Keratinocyte (primary cell): ENCODE measurements around the gene GNB1L. TPM values are rescaled to one million over a fixed set of nuclear protein-coding genes. Genes with fewer than 3 reads are reported as not detected.

ENCODE experiments used
- DNase-seq: peaks from one replicate; pipeline ENCODE4 v3.0.0-alpha.2; 2011; ENCODE audit warnings: low read depth, missing footprints, low spot score
- FAIRE-seq: peaks from 2 replicates; lab custom pipeline; 2011; peaks lifted over from hg19 to GRCh38; lab: Jason Lieb, UNC
- H2AFZ ChIP-seq: 2 replicates; pipeline ENCODE4 v1.6.0; 2012; ENCODE audit warnings: low read length, control low read depth, inconsistent platforms; ENCODE audit not compliant: control insufficient read depth
- H3K27ac ChIP-seq: 2 replicates; pipeline ENCODE4 v1.5.1; 2011; ENCODE audit warnings: low read length; ENCODE audit not compliant: control insufficient read depth, insufficient read depth
- H3K27me3 ChIP-seq: 3 replicates; pipeline ENCODE4 v1.6.0; 2011; ENCODE audit warnings: low read length; ENCODE audit not compliant: control insufficient read depth, insufficient read depth; ENCODE audit errors: extremely low read depth
- H3K36me3 ChIP-seq, 2 experiments: 2 replicates in 1 of 2; 3 replicates in 1 of 2; pipeline ENCODE4 v1.5.1; 2011; ENCODE audit warnings: low read length in 2 of 2, mild to moderate bottlenecking in 1 of 2; ENCODE audit not compliant: control insufficient read depth in 2 of 2, insufficient read depth in 2 of 2; ENCODE audit errors: extremely low read depth in 1 of 2
- H3K4me1 ChIP-seq: 3 replicates; pipeline ENCODE4 v1.5.1; 2011; ENCODE audit warnings: low read length; ENCODE audit not compliant: control insufficient read depth, insufficient read depth; ENCODE audit errors: extremely low read depth
- H3K4me2 ChIP-seq: 3 replicates; pipeline ENCODE4 v1.6.0; 2011; ENCODE audit warnings: low read depth, low read length; ENCODE audit not compliant: control insufficient read depth, insufficient read depth; ENCODE audit errors: extremely low read depth
- H3K4me3 ChIP-seq, 3 experiments: fragments of 200-600 bp in 1 of 3; sonication (generic) in 1 of 3; 2 replicates in 2 of 3; 3 replicates in 1 of 3; pipeline ENCODE4 v1.5.1; 2011 to 2016; ENCODE audit warnings: low read length in 3 of 3, mild to moderate bottlenecking in 3 of 3, control low read depth in 2 of 3, inconsistent platforms in 1 of 3, low read depth in 1 of 3, mixed read lengths in 1 of 3, mixed run types in 1 of 3, moderate library complexity in 1 of 3; ENCODE audit not compliant: control insufficient read depth in 2 of 3, insufficient read depth in 2 of 3; ENCODE audit errors: extremely low read depth in 1 of 3
- H3K79me2 ChIP-seq: 2 replicates; pipeline ENCODE4 v1.6.0; 2012; ENCODE audit warnings: low read length; ENCODE audit not compliant: control insufficient read depth, insufficient read depth
- H3K9ac ChIP-seq: 3 replicates; pipeline ENCODE4 v1.6.0; 2011; ENCODE audit warnings: low read length; ENCODE audit not compliant: control insufficient read depth, insufficient read depth; ENCODE audit errors: extremely low read depth
- H3K9me1 ChIP-seq: 3 replicates; pipeline ENCODE4 v1.6.0; 2011; ENCODE audit warnings: low read length; ENCODE audit not compliant: control insufficient read depth, insufficient read depth; ENCODE audit errors: extremely low read depth
- H3K9me3 ChIP-seq: 2 replicates; pipeline ENCODE4 v1.5.1; 2012; ENCODE audit warnings: low read depth, low read length; ENCODE audit not compliant: control insufficient read depth
- H4K20me1 ChIP-seq: 3 replicates; pipeline ENCODE4 v1.6.0; 2011; ENCODE audit warnings: low read length; ENCODE audit not compliant: control insufficient read depth, insufficient read depth; ENCODE audit errors: extremely low read depth
- EZH2 ChIP-seq: IDR thresholded peaks from one replicate; pipeline ENCODE4 v1.6.1; 2012; ENCODE audit warnings: inconsistent platforms, mild to moderate bottlenecking, low read length, moderate library complexity
- dilution Hi-C: fragments of 300-500 bp; cut with MboI; formaldehyde crosslinking; loops from one replicate; pipeline ENCODE4 v1.7.0; 2020; ENCODE audit warnings: low sequenced_read_pairs; ENCODE audit not compliant: extremely low pct_ligation_motif_present
- polyA plus RNA-seq, 5 experiments: library from polyadenylated mRNA; depleted of rRNA in 3 of 5; stranded (reverse) in 3 of 5; stranded (forward) in 1 of 5; unstranded in 1 of 5; fragments of >200 nt; gene quantifications; 1 replicate in 1 of 5; 2 replicates in 3 of 5; 3 replicates in 1 of 5; pipeline versions ENCODE4 v1.2.1 to v1.2.3, GENCODE V29; 2011 to 2012; ENCODE audit warnings: missing spikeins in 2 of 5, low read depth in 1 of 5, low replicate concordance in 1 of 5
- TF ChIP-seq, protein P1 (sequence below), 3 experiments: IDR thresholded peaks in 1 of 3; conservative IDR thresholded peaks in 1 of 3; optimal IDR thresholded peaks in 1 of 3; 2 replicates in 2 of 3; 3 replicates in 1 of 3; pipeline versions ENCODE3 to v1.5.1; 2011; ENCODE audit warnings: low read length in 3 of 3, mild to moderate bottlenecking in 3 of 3, moderate library complexity in 2 of 3, control low read depth in 1 of 3, inconsistent platforms in 1 of 3; ENCODE audit not compliant: insufficient read depth in 2 of 3; ENCODE audit errors: extremely low read depth in 1 of 3

Gene GNB1L
- polyA plus RNA-seq, 1 donor (not counting 4 experiments of a cell fraction or from before 2014, with no cell fraction given), result 2.0 TPM

DNA sequence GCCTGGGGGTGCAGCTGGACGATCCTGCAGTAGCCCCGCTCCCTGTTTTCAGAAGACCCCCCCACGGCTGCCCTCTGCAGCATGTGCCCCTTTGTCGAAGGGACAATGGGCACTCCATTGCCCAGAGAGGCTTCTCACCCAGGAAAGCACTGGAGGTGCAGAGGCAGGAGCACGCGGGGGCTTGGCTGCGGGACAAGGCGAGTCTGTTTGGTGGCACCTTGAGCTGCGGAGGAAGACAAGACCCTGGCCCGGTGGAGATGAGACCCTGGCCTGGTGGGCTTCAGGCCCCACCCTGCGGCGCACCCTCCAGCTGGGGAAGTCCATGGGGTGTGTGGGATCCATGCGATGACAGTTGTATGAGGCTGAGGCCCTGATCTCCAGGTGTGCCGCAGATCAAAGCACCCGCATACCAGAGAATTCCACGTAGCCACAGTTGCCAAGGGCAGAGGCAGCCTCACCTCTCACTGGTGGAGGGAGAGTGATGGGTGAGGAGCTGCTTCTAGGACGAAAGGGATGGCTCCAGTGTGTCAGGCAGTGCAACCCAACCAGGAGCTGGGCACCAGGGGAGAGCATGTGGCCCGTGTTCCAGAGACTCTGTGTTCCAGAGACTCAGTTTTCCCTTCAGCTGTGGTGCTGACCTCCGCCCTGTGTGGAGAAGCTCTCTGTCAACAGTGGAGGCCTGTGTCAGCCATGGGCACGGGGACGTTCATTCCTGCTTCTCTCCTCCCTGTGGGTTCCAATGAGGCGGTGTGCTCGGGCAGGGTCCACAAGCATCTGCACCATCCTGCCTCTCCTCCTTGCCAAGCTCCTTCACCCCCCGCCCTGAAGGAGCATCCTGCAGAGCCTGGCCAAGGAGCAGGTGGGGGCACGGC, 84.1 kb downstream of the GNB1L start:
- Histone ChIP-seq H3K4me3 (no peak overlapping the region), H3K79me2 (peaks cover 5% of the 10 kb centered on the region), H3K9me1 (no peaks in the 10 kb centered on the region), H2AFZ (no peak overlapping the region), H3K4me2 (no peak overlapping the region), H3K36me3 (no peaks in the 10 kb centered on the region), H3K27ac (no peak overlapping the region), H3K9ac (no peak overlapping the region), H3K4me1 (peaks cover under 1% of the 10 kb centered on the region), H3K9me3 (no peaks in the 10 kb centered on the region), H3K27me3 (no peaks in the 10 kb centered on the region), H4K20me1 (no peaks in the 10 kb centered on the region)
- dilution Hi-C loops, result no loop called here
- FAIRE-seq (no peak), DNase-seq (no peak)
- TF ChIP-seq, protein P1, sequence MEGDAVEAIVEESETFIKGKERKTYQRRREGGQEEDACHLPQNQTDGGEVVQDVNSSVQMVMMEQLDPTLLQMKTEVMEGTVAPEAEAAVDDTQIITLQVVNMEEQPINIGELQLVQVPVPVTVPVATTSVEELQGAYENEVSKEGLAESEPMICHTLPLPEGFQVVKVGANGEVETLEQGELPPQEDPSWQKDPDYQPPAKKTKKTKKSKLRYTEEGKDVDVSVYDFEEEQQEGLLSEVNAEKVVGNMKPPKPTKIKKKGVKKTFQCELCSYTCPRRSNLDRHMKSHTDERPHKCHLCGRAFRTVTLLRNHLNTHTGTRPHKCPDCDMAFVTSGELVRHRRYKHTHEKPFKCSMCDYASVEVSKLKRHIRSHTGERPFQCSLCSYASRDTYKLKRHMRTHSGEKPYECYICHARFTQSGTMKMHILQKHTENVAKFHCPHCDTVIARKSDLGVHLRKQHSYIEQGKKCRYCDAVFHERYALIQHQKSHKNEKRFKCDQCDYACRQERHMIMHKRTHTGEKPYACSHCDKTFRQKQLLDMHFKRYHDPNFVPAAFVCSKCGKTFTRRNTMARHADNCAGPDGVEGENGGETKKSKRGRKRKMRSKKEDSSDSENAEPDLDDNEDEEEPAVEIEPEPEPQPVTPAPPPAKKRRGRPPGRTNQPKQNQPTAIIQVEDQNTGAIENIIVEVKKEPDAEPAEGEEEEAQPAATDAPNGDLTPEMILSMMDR (optimal IDR thresholded peaks at IDR 0.05 in 1 of 3, IDR thresholded peaks at IDR 0.05 in 1 of 3, conservative IDR thresholded peaks at IDR 0.05 in 1 of 3; ENCODE audit: extremely low read depth in 1 of 3, insufficient read depth in 2 of 3, low read length in 3 of 3), result no peak
- TF ChIP-seq EZH2, result no peak

DNA sequence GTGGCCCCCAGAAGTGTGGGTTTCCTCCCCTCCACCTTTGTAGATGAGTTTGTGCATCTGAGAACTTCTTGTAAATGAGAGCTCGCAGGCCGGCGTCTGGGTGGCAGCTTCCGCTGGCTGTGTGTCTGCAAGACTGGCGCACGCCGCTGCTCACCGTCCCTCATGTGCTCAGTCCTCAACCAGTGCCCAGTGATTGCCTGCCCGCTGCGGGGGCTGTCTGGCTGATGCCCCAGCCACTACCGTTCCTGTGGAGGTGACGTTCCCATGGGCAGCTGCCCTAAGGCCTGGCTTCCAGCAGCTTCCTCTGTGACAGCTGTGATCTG, 85.3 kb downstream of the GNB1L start:
- Histone ChIP-seq H3K36me3 (no peaks in the 10 kb centered on the region), H3K79me2 (peaks cover 5% of the 10 kb centered on the region), H3K9me3 (no peaks in the 10 kb centered on the region), H3K27ac (no peak overlapping the region), H3K4me3 (no peak overlapping the region), H4K20me1 (no peaks in the 10 kb centered on the region), H3K27me3 (no peaks in the 10 kb centered on the region), H3K9me1 (no peaks in the 10 kb centered on the region), H3K9ac (no peak overlapping the region), H2AFZ (no peak overlapping the region), H3K4me2 (no peak overlapping the region), H3K4me1 (peaks cover 5% of the 10 kb centered on the region)
- TF ChIP-seq, protein P1 (optimal IDR thresholded peaks at IDR 0.05 in 1 of 3, IDR thresholded peaks at IDR 0.05 in 1 of 3, conservative IDR thresholded peaks at IDR 0.05 in 1 of 3; ENCODE audit: extremely low read depth in 1 of 3, insufficient read depth in 2 of 3, low read length in 3 of 3), result no peak
- TF ChIP-seq EZH2, result no peak
- FAIRE-seq (no peak), DNase-seq (no peak)
- dilution Hi-C loops, result no loop called here
